GM12891 (cell line): ENCODE data around the gene KCNJ9.
"Not testable (repeated sequence)": the region's sequence is repeated elsewhere in the genome, so short reads cannot be mapped to it uniquely, and the experiment has no call there.

Source experiments
- PAX5 ChIP-seq: IDR thresholded peaks from 2 replicates; pipeline ENCODE4 v1.6.1; 2011; ENCODE audit warnings: low read length, moderate library complexity, mild to moderate bottlenecking; ENCODE audit not compliant: insufficient read depth, severe bottlenecking
- POLR2A ChIP-seq: IDR thresholded peaks from 2 replicates; pipeline ENCODE4 v1.6.1; 2011; ENCODE audit warnings: low read depth, low read length, control low read depth
- POLR2AphosphoS5 ChIP-seq: IDR thresholded peaks from 2 replicates; pipeline ENCODE4 v1.6.1; 2011; ENCODE audit warnings: low read depth, low read length, control low read depth
- POU2F2 ChIP-seq: IDR thresholded peaks from 2 replicates; pipeline ENCODE4 v1.6.1; 2011; ENCODE audit warnings: low read depth, mild to moderate bottlenecking, control low read depth, low read length, moderate library complexity
- TAF1 ChIP-seq: IDR thresholded peaks from 2 replicates; pipeline ENCODE4 v1.6.1; 2011; ENCODE audit warnings: low read depth, low read length, control low read depth

DNA sequence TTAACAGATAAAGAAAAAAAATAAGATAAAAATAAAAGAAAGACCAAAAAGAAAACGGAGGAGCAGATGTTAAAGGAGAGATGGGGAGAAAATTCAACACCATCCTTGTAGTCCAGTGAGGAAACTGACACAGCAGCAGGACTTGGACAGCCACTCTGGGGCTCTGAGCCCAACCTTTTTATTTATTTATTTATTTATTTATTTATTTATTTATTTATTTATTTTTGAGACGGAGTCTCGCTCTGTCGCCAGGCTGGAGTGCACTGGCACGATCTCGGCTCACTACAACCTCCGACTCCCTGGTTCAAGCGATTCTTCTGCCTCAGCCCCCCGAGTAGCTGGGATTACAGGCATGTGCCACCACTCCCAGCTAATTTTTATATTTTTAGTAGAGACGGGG, 30.1 kb downstream of the KCNJ9 start:
- not testable (repeated sequence) for TF ChIP-seq POLR2A, POLR2AphosphoS5, TAF1, PAX5, POU2F2
